ENCODE measurements around the gene KCNQ4.

The KCNQ4 gene

GRCh38 chr1:40844887-40845878 lies 61.6 kb downstream of the KCNQ4 start:
- H3K27ac ChIP-seq (ENCODE audit: poor library complexity, severe bottlenecking), result no peak overlapping the region
- TF ChIP-seq CTCF (IDR thresholded peaks at IDR 0.05; ENCODE audit: poor library complexity, severe bottlenecking), result no peak
- no peak overlapping the region for H3K4me3 ChIP-seq (ENCODE audit: severe bottlenecking)
- DNase-seq (ENCODE audit: low spot score), result no peak
- no peaks in the 10 kb centered on the region for H3K27me3 ChIP-seq (ENCODE audit: insufficient read depth, poor library complexity, severe bottlenecking)
- no peaks in the 10 kb centered on the region for H3K4me1 ChIP-seq (ENCODE audit: insufficient read depth, poor library complexity, severe bottlenecking)
- no peak for ATAC-seq (ENCODE audit: low read depth)
- H3K9me3 ChIP-seq (ENCODE audit: severe bottlenecking), result no peaks in the 10 kb centered on the region
- no peaks in the 10 kb centered on the region for H3K36me3 ChIP-seq (ENCODE audit: low read depth)

GRCh38 chr1:40845895-40846294 lies 62.3 kb downstream of the KCNQ4 start:
- H3K27ac ChIP-seq (ENCODE audit: poor library complexity, severe bottlenecking), result no peak overlapping the region
- no peak for TF ChIP-seq CTCF (IDR thresholded peaks at IDR 0.05; ENCODE audit: poor library complexity, severe bottlenecking)
- DNase-seq (ENCODE audit: low spot score) (no peak), ATAC-seq (ENCODE audit: low read depth) (no peak)
- H3K4me1 ChIP-seq (ENCODE audit: insufficient read depth, poor library complexity, severe bottlenecking), result no peaks in the 10 kb centered on the region
- H3K4me3 ChIP-seq (ENCODE audit: severe bottlenecking), result no peak overlapping the region
- no peaks in the 10 kb centered on the region for H3K36me3 ChIP-seq (ENCODE audit: low read depth)
- H3K27me3 ChIP-seq (ENCODE audit: insufficient read depth, poor library complexity, severe bottlenecking), result no peaks in the 10 kb centered on the region
- no peaks in the 10 kb centered on the region for H3K9me3 ChIP-seq (ENCODE audit: severe bottlenecking)

DNA sequence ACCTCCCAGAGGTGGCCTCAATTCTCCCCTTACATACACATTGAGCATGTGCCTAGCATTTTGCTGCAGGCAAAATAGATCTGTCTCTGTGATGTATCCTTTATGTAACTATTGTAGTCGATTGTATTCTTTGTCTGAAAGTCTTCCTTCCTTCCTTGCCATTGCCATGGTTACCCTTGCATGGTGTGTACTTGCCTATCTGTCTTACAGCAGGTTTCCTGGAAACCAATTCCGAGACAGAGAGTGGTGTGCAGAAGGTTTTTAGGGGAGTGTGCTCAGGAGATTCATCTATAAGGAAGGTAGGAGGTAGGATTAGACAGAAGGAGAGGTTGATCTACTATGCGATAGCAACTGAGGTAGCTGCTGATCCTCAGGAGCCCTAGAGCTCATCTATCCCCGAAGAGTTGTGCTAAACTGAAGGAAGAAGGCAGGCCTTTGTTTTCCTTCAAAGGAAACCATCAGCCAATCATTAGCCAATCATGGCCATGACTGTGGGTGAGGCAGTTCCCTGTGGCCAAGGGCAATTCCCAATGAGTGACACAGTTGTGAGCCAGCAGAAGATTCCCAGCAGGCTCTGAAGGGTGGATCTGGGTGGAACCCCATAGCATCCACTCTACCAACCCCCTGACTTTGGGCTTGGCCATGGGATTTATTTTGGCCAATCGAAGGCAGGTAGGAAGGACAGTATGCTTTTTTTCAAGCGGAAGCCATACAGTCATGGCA lies 63.6 kb downstream of the KCNQ4 start:
- Histone ChIP-seq H3K9me3 (ENCODE audit: severe bottlenecking) (no peaks in the 10 kb centered on the region), H3K27ac (ENCODE audit: poor library complexity, severe bottlenecking) (no peak overlapping the region), H3K4me1 (ENCODE audit: insufficient read depth, poor library complexity, severe bottlenecking) (no peaks in the 10 kb centered on the region), H3K4me3 (ENCODE audit: severe bottlenecking) (no peak overlapping the region), H3K36me3 (ENCODE audit: low read depth) (no peaks in the 10 kb centered on the region), H3K27me3 (ENCODE audit: insufficient read depth, poor library complexity, severe bottlenecking) (no peaks in the 10 kb centered on the region)
- TF ChIP-seq CTCF (IDR thresholded peaks at IDR 0.05; ENCODE audit: poor library complexity, severe bottlenecking), result no peak
- peak; percentile 39; the same call in 1 of the 3 replicates for ATAC-seq (ENCODE audit: low read depth)
- no peak for DNase-seq (ENCODE audit: low spot score)

GRCh38 chr1:40848530-40849189 lies 65.1 kb downstream of the KCNQ4 start:
- no peak for DNase-seq (ENCODE audit: low spot score)
- Histone ChIP-seq H3K9me3 (ENCODE audit: severe bottlenecking) (no peaks in the 10 kb centered on the region), H3K4me3 (ENCODE audit: severe bottlenecking) (no peak overlapping the region), H3K27me3 (ENCODE audit: insufficient read depth, poor library complexity, severe bottlenecking) (no peaks in the 10 kb centered on the region), H3K27ac (ENCODE audit: poor library complexity, severe bottlenecking) (no peak overlapping the region), H3K36me3 (ENCODE audit: low read depth) (no peaks in the 10 kb centered on the region), H3K4me1 (ENCODE audit: insufficient read depth, poor library complexity, severe bottlenecking) (peaks cover 6% of the 10 kb centered on the region)
- TF ChIP-seq CTCF (IDR thresholded peaks at IDR 0.05; ENCODE audit: poor library complexity, severe bottlenecking), result peak; percentile 96
- peak; percentile 89 for ATAC-seq (ENCODE audit: low read depth)
